Activated naive CD4-positive, alpha-beta T cell treated with anti-CD3 and anti-CD28 coated beads, Interleukin-2, amount 50 U/mL, for 24 hours (primary cell): ENCODE data around the gene NAT10.
A peak's percentile ranks its signal among the peaks of the same experiment; 100 is the strongest.

Source experiments
- H3K27ac Mint-ChIP-seq: one replicate; pipeline ENCODE4 v1.8.0; 2021; ENCODE audit warnings: mild to moderate bottlenecking, mixed read lengths
- H3K27me3 Mint-ChIP-seq: one replicate; pipeline ENCODE4 v1.8.0; 2021; ENCODE audit warnings: mixed read lengths
- H3K36me3 Mint-ChIP-seq: one replicate; pipeline ENCODE4 v1.8.0; 2021; ENCODE audit warnings: mixed read lengths
- H3K4me1 Mint-ChIP-seq: one replicate; pipeline ENCODE4 v1.8.0; 2021; ENCODE audit warnings: mixed read lengths
- H3K4me3 Mint-ChIP-seq: one replicate; pipeline ENCODE4 v1.8.0; 2021; ENCODE audit warnings: mild to moderate bottlenecking, mixed read lengths
- H3K9me3 Mint-ChIP-seq: one replicate; pipeline ENCODE4 v1.8.0; 2021; ENCODE audit warnings: mixed read lengths

The NAT10 gene

GRCh38 chr11:34151916-34152845, 46.8 kb downstream of the NAT10 start:
- H3K4me1 Mint-ChIP-seq = no peaks in the 10 kb centered on the region
- peak overlapping the region; percentile 23 for H3K27ac Mint-ChIP-seq
- no peaks in the 10 kb centered on the region for H3K36me3 Mint-ChIP-seq

GRCh38 chr11:34154059-34154875, 48.8 kb downstream of the NAT10 start:
- Mint-ChIP-seq H3K36me3 (no peaks in the 10 kb centered on the region), H3K4me3 (no peak overlapping the region), H3K27me3 (no peaks in the 10 kb centered on the region), H3K9me3 (no peaks in the 10 kb centered on the region), H3K4me1 (no peaks in the 10 kb centered on the region), H3K27ac (no peak overlapping the region)

More at GRCh38 chr11:34151916-34152845, 46.8 kb downstream of the NAT10 start:
- no peaks in the 10 kb centered on the region for H3K27me3 Mint-ChIP-seq
- no peaks in the 10 kb centered on the region for H3K9me3 Mint-ChIP-seq
- no peak overlapping the region for H3K4me3 Mint-ChIP-seq

- Mint-ChIP-seq H3K36me3 (no peaks in the 10 kb centered on the region), H3K9me3 (no peaks in the 10 kb centered on the region), H3K27ac (no peak overlapping the region), H3K4me3 (no peak overlapping the region), H3K4me1 (no peaks in the 10 kb centered on the region), H3K27me3 (no peaks in the 10 kb centered on the region)
These were observed 49.8 kb downstream of the NAT10 start for GRCh38 chr11:34155057-34155756.

- Mint-ChIP-seq H3K4me3 (no peak overlapping the region), H3K36me3 (no peaks in the 10 kb centered on the region), H3K9me3 (no peaks in the 10 kb centered on the region), H3K4me1 (no peaks in the 10 kb centered on the region), H3K27ac (no peak overlapping the region), H3K27me3 (no peaks in the 10 kb centered on the region)
These were observed 50.3 kb downstream of the NAT10 start for GRCh38 chr11:34155757-34156062.

GRCh38 chr11:34157163-34157562, 51.7 kb downstream of the NAT10 start:
- Mint-ChIP-seq H3K36me3 (no peaks in the 10 kb centered on the region), H3K4me3 (no peak overlapping the region), H3K27me3 (no peaks in the 10 kb centered on the region), H3K27ac (no peak overlapping the region), H3K4me1 (no peaks in the 10 kb centered on the region), H3K9me3 (no peaks in the 10 kb centered on the region)

GRCh38 chr11:34158661-34159060, 53.2 kb downstream of the NAT10 start:
- no peaks in the 10 kb centered on the region for H3K27me3 Mint-ChIP-seq

GRCh38 chr11:34160049-34160721, 54.8 kb downstream of the NAT10 start:
- Mint-ChIP-seq H3K36me3 (no peaks in the 10 kb centered on the region), H3K4me1 (no peaks in the 10 kb centered on the region), H3K27me3 (no peaks in the 10 kb centered on the region), H3K9me3 (no peaks in the 10 kb centered on the region), H3K27ac (no peak overlapping the region), H3K4me3 (no peak overlapping the region)

More at GRCh38 chr11:34158661-34159060, 53.2 kb downstream of the NAT10 start:
- H3K27ac Mint-ChIP-seq = no peak overlapping the region
- H3K36me3 Mint-ChIP-seq = no peaks in the 10 kb centered on the region
- H3K4me3 Mint-ChIP-seq = no peak overlapping the region
- no peaks in the 10 kb centered on the region for H3K4me1 Mint-ChIP-seq
- no peaks in the 10 kb centered on the region for H3K9me3 Mint-ChIP-seq

GRCh38 chr11:34160791-34161190, 55.4 kb downstream of the NAT10 start:
- H3K9me3 Mint-ChIP-seq = no peaks in the 10 kb centered on the region
- H3K27ac Mint-ChIP-seq = no peak overlapping the region
- no peaks in the 10 kb centered on the region for H3K4me1 Mint-ChIP-seq
- no peaks in the 10 kb centered on the region for H3K27me3 Mint-ChIP-seq
- no peak overlapping the region for H3K4me3 Mint-ChIP-seq
- no peaks in the 10 kb centered on the region for H3K36me3 Mint-ChIP-seq

- Mint-ChIP-seq H3K36me3 (no peaks in the 10 kb centered on the region), H3K27ac (no peak overlapping the region)
These were observed 55.9 kb downstream of the NAT10 start for GRCh38 chr11:34161361-34161760.

GRCh38 chr11:34161812-34162492, 56.5 kb downstream of the NAT10 start:
- Mint-ChIP-seq H3K27me3 (no peaks in the 10 kb centered on the region), H3K9me3 (no peaks in the 10 kb centered on the region), H3K27ac (no peak overlapping the region), H3K36me3 (no peaks in the 10 kb centered on the region), H3K4me3 (no peak overlapping the region), H3K4me1 (no peaks in the 10 kb centered on the region)

More at GRCh38 chr11:34161361-34161760, 55.9 kb downstream of the NAT10 start:
- Mint-ChIP-seq H3K27me3 (no peaks in the 10 kb centered on the region), H3K9me3 (no peaks in the 10 kb centered on the region), H3K4me1 (no peaks in the 10 kb centered on the region), H3K4me3 (no peak overlapping the region)

- Mint-ChIP-seq H3K27me3 (no peaks in the 10 kb centered on the region), H3K27ac (no peak overlapping the region), H3K4me1 (no peaks in the 10 kb centered on the region), H3K4me3 (no peak overlapping the region), H3K9me3 (no peaks in the 10 kb centered on the region), H3K36me3 (no peaks in the 10 kb centered on the region)
These were observed 57.0 kb downstream of the NAT10 start for GRCh38 chr11:34162493-34162820.

- no peaks in the 10 kb centered on the region for H3K4me1 Mint-ChIP-seq
- no peaks in the 10 kb centered on the region for H3K36me3 Mint-ChIP-seq
- no peaks in the 10 kb centered on the region for H3K9me3 Mint-ChIP-seq
- no peak overlapping the region for H3K4me3 Mint-ChIP-seq
- no peak overlapping the region for H3K27ac Mint-ChIP-seq
- H3K27me3 Mint-ChIP-seq = no peaks in the 10 kb centered on the region
These were observed 57.4 kb downstream of the NAT10 start for GRCh38 chr11:34162856-34163255.

GRCh38 chr11:34165121-34165520, 59.7 kb downstream of the NAT10 start:
- no peak overlapping the region for H3K27ac Mint-ChIP-seq
- no peak overlapping the region for H3K4me3 Mint-ChIP-seq
- no peaks in the 10 kb centered on the region for H3K27me3 Mint-ChIP-seq
- H3K36me3 Mint-ChIP-seq = no peaks in the 10 kb centered on the region
- no peaks in the 10 kb centered on the region for H3K9me3 Mint-ChIP-seq
- no peaks in the 10 kb centered on the region for H3K4me1 Mint-ChIP-seq

GRCh38 chr11:34165786-34166555, 60.5 kb downstream of the NAT10 start:
- H3K4me3 Mint-ChIP-seq = no peak overlapping the region
- no peaks in the 10 kb centered on the region for H3K36me3 Mint-ChIP-seq
- no peaks in the 10 kb centered on the region for H3K9me3 Mint-ChIP-seq
- H3K27ac Mint-ChIP-seq = no peak overlapping the region
- no peaks in the 10 kb centered on the region for H3K27me3 Mint-ChIP-seq
- no peaks in the 10 kb centered on the region for H3K4me1 Mint-ChIP-seq
